NCI-H82 (cell line): ENCODE results near the gene MPHOSPH6.
"Not testable (repeated sequence)": the region's sequence is repeated elsewhere in the genome, so short reads cannot be mapped to it uniquely, and the experiment has no call there.

ENCODE experiments used
- DNase-seq: peaks from one replicate; lab custom pipeline; 2025; lab: John Stamatoyannopoulos, UW

Gene MPHOSPH6

GRCh38 chr16:82118749-82119148 is 51.3 kb downstream of the MPHOSPH6 start:
- no peak for DNase-seq

GRCh38 chr16:82116535-82116934 is 53.5 kb downstream of the MPHOSPH6 start:
- DNase-seq = no peak

- no peak for DNase-seq
Measured at GRCh38 chr16:82113741-82114140, 56.3 kb downstream of the MPHOSPH6 start.

GRCh38 chr16:82111944-82112343 is 58.1 kb downstream of the MPHOSPH6 start:
- peak; percentile 74 for DNase-seq

DNA sequence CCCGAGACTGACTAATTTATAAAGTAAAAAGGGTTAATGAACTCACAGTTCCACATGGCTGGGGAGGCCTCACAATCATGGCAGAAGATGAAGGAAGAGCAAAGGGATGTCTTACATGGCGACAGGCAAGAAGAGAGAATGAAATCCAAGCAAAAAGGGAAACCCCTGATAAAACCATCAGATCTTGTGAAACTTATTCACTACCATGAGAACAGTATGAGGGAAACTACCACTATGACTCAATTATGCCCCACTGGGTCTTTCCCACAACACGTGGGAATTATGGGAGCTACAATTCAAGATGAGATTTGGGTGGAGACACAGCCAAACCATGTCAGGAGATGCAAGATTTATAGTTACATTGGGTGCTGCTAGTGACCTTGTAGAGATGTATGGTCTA is 60.8 kb downstream of the MPHOSPH6 start:
- not testable (repeated sequence) for DNase-seq

DNA sequence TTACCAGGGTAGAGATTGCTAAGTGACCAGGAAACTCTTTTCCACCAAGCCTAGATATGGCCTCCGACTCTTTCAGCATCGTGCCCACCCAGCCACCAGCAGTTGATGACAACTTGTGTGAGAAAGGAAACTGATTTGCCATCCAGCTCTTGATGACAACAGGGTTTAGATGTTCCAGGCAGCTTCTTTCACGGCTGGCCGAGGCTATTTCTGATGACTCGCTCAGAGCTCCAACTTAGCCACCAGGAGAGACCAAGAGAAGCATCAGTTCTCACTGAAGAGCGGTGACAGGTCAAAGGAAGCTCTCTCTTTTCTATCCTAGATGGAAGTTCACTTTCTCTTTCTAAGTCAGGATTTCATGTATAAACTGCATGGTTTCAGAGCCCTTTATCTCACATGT is 61.2 kb downstream of the MPHOSPH6 start:
- DNase-seq = no peak

DNA sequence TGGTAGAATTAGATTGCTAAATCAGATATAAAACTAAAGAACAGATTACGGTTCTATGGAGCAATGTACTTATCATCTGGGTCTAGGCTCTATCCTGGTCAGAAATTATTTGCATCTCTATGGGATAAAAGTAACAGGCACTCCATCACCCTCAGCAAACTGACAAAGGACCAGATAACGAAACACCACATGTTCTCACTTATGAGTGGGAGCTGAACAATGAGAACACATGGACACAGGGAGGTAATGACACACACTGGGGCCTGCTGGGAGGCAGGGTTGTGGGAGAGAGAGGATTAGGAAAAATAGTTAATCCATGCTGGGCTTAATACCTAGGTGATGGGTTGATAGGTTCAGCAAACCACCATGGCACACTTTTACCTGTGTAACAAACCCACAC is 61.9 kb downstream of the MPHOSPH6 start:
- peak; percentile 95 for DNase-seq

- DNase-seq = no peak
Measured at GRCh38 chr16:82105107-82105506, 64.9 kb downstream of the MPHOSPH6 start.
